22Rv1 (cell line): ENCODE measurements around the gene SNX13.

ENCODE experiments used
- ZFX ChIP-seq: fragments of 450-650 bp; IDR thresholded peaks from 2 replicates; pipeline ENCODE4 v1.6.1; 2017; ENCODE audit warnings: antibody characterized with exemption, borderline replicate concordance
- TF ChIP-seq, protein P1 (sequence below): fragments of 450-650 bp; IDR thresholded peaks from 2 replicates; pipeline ENCODE4 v1.5.1; 2017; ENCODE audit warnings: mild to moderate bottlenecking

- TF ChIP-seq, protein P1, sequence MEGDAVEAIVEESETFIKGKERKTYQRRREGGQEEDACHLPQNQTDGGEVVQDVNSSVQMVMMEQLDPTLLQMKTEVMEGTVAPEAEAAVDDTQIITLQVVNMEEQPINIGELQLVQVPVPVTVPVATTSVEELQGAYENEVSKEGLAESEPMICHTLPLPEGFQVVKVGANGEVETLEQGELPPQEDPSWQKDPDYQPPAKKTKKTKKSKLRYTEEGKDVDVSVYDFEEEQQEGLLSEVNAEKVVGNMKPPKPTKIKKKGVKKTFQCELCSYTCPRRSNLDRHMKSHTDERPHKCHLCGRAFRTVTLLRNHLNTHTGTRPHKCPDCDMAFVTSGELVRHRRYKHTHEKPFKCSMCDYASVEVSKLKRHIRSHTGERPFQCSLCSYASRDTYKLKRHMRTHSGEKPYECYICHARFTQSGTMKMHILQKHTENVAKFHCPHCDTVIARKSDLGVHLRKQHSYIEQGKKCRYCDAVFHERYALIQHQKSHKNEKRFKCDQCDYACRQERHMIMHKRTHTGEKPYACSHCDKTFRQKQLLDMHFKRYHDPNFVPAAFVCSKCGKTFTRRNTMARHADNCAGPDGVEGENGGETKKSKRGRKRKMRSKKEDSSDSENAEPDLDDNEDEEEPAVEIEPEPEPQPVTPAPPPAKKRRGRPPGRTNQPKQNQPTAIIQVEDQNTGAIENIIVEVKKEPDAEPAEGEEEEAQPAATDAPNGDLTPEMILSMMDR = no peak
- TF ChIP-seq ZFX = no peak
These were observed 138.2 kb downstream of the SNX13 start for GRCh38 chr7:17802056-17802455.
